ENCODE results near the gene ATP1A2. TPM values are rescaled to one million over a fixed set of nuclear protein-coding genes. Genes with fewer than 3 reads are reported as not detected.

Gene ATP1A2
- total RNA-seq, 1 experiment from 2014 or later = 23.2 TPM

DNA sequence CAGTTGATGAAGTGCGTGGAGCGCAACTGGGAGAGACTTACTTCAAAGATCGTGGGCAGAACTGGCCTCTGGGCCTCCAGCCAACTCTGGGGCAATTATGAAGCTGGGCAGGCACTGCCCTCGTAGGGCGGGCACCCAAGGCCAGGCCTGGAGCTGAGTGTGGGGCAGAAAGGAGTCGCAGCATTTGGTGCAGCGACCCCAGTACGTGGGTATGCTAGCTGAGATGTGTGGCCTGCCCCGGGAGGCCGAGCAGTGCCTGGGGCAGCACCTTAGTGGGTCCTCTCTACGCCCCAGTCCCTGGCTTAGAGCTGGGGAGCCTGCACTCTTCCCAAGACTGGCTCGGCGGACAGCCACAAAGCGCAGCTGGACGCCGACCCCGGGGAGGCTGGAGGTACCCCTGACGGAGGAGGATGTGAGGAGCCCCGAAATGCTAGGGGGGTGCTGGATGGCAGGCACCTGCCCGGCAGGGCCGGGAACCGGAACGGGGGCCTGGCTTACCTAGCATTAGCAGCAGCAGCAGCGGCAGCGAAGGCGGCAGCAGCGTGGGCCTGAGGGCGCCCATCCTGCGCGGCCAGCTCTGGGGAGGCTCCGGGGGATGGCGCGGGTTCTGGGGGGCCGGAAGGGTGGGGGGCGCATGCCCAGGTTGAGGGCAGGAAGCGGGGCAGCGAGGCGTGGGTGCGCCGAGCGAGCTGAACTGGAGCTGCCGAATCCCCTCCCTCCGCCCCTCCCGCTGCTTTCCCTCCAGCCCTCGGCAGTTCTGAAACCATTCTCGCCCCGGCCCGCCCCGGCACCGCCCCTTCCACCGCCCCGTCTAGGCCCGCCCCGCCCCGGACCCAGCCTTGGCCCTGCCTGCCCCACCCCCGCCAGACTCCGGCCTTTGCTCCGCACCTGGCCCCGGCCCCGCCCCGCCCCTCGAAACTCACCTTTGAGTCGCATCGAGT is 17.4 kb upstream of the ATP1A2 start, which contains the start of gene IGSF8 (continued):
- no peak for TF ChIP-seq RORB (CRISPR knock-in tag; IDR thresholded peaks at IDR 0.05)

- Mint-ChIP-seq H3K27me3 (ENCODE audit: low read depth) (peaks cover 5% of the 10 kb centered on the region; the same call in 1 of the 2 replicates), H3K36me3 (peaks cover 10% of the 10 kb centered on the region; the same call in 1 of the 2 replicates), H3K4me1 (peaks cover 71% of the 10 kb centered on the region), H3K4me3 (peak overlapping the region; percentile 69), H3K9me3 (no peaks in the 10 kb centered on the region), H3K27ac (peak overlapping the region; percentile 88)
- POLR2A ChIA-PET = interaction anchor here (0.8 to 2.1 kb wide), 7 partner anchors 10 to 186 kb away, joined by 3 to 6 read pairs (median 4); partner anchors contain the start of genes ATP1A2, DCAF8 and PEX19
- TF ChIP-seq TP53 (CRISPR knock-in tag; IDR thresholded peaks at IDR 0.05) = no peak
- TF ChIP-seq, protein P1, sequence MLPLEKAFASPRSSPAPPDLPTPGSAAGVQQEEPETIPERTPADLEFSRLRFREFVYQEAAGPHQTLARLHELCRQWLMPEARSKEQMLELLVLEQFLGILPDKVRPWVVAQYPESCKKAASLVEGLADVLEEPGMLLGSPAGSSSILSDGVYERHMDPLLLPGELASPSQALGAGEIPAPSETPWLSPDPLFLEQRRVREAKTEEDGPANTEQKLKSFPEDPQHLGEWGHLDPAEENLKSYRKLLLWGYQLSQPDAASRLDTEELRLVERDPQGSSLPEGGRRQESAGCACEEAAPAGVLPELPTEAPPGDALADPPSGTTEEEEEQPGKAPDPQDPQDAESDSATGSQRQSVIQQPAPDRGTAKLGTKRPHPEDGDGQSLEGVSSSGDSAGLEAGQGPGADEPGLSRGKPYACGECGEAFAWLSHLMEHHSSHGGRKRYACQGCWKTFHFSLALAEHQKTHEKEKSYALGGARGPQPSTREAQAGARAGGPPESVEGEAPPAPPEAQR (CRISPR knock-in tag; IDR thresholded peaks at IDR 0.05) = no peak
- no peak for TF ChIP-seq OVOL2 (CRISPR knock-in tag; IDR thresholded peaks at IDR 0.05; ENCODE audit: borderline replicate concordance)
- TF ChIP-seq NFE2L1 (CRISPR knock-in tag; IDR thresholded peaks at IDR 0.05) = no peak
- no peak for TF ChIP-seq ARID4B (CRISPR knock-in tag; IDR thresholded peaks at IDR 0.05; ENCODE audit: borderline replicate concordance)
- no peak for TF ChIP-seq GRHL2 (CRISPR knock-in tag; IDR thresholded peaks at IDR 0.05; ENCODE audit: insufficient replicate concordance, severe bottlenecking)
- TF ChIP-seq ESRRA (CRISPR knock-in tag; IDR thresholded peaks at IDR 0.05; ENCODE audit: borderline replicate concordance) = no peak
- no peak for TF ChIP-seq MAX (CRISPR knock-in tag; IDR thresholded peaks at IDR 0.05)
- no peak for TF ChIP-seq ELF4 (CRISPR knock-in tag; IDR thresholded peaks at IDR 0.05; ENCODE audit: low read depth)
- no peak for TF ChIP-seq SOX15 (CRISPR knock-in tag; IDR thresholded peaks at IDR 0.05)
- TF ChIP-seq TEAD1 (CRISPR knock-in tag; IDR thresholded peaks at IDR 0.05) = no peak
- TF ChIP-seq MXD4 (CRISPR knock-in tag; IDR thresholded peaks at IDR 0.05; ENCODE audit: borderline replicate concordance) = no peak
- no peak for TF ChIP-seq CREB1 (CRISPR knock-in tag; IDR thresholded peaks at IDR 0.05)
- TF ChIP-seq, protein P2, sequence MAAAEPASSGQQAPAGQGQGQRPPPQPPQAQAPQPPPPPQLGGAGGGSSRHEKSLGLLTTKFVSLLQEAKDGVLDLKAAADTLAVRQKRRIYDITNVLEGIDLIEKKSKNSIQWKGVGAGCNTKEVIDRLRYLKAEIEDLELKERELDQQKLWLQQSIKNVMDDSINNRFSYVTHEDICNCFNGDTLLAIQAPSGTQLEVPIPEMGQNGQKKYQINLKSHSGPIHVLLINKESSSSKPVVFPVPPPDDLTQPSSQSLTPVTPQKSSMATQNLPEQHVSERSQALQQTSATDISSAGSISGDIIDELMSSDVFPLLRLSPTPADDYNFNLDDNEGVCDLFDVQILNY (CRISPR knock-in tag; IDR thresholded peaks at IDR 0.05) = no peak
- TF ChIP-seq ZNF232 (CRISPR knock-in tag; IDR thresholded peaks at IDR 0.05) = no peak
- TF ChIP-seq NR3C1 (CRISPR knock-in tag; conservative IDR thresholded peaks at IDR 0.05; ENCODE audit: low read depth) = no peak
- TF ChIP-seq, protein P3, sequence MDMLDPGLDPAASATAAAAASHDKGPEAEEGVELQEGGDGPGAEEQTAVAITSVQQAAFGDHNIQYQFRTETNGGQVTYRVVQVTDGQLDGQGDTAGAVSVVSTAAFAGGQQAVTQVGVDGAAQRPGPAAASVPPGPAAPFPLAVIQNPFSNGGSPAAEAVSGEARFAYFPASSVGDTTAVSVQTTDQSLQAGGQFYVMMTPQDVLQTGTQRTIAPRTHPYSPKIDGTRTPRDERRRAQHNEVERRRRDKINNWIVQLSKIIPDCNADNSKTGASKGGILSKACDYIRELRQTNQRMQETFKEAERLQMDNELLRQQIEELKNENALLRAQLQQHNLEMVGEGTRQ (CRISPR knock-in tag; IDR thresholded peaks at IDR 0.05) = no peak
- TF ChIP-seq ZNF396 (CRISPR knock-in tag; IDR thresholded peaks at IDR 0.05; ENCODE audit: borderline replicate concordance) = no peak
- TF ChIP-seq CREM (CRISPR knock-in tag; IDR thresholded peaks at IDR 0.05) = no peak
- peak; percentile 99 for DNase-seq (ENCODE audit: low spot score)
- peak; percentile 78 for ATAC-seq
- CTCF ChIA-PET = interaction anchor here (0.7 to 6.5 kb wide), 22 partner anchors 9 to 277 kb away, joined by 3 to 170 read pairs (median 8); partner anchors contain the start of gene ATP1A2
Measured at GRCh38 chr1:160098852-160099561, 16.6 kb upstream of the ATP1A2 start.

All from WTC11 (cell line).